SK-N-SH (cell line): ENCODE data around the gene HIPK2. TPM values are rescaled to one million over a fixed set of nuclear protein-coding genes. Genes with fewer than 3 reads are reported as not detected.

Source experiments
- CTCF ChIA-PET: fragments of 300-600, 350-600 bp; formaldehyde crosslinking; extraction: SDS; loops from one replicate; lab custom pipeline; 2021; lab: Yijun Ruan, JAX
- POLR2A ChIA-PET: fragments of 350-600 bp; sonication (Branson Sonifier 250); formaldehyde crosslinking; extraction: SDS; loops from one replicate; lab custom pipeline; 2020; ENCODE audit warnings: antibody characterized with exemption, inconsistent platforms; lab: Yijun Ruan, JAX
- DNase-seq: peaks from one replicate; pipeline ENCODE4 v3.0.0; 2012
- H2AFZ ChIP-seq: fragments of 200-600 bp; sonication (generic); 2 replicates; pipeline ENCODE4 v1.8.1; 2016; ENCODE audit warnings: antibody characterized with exemption, mild to moderate bottlenecking, low read depth
- H3F3A ChIP-seq: fragments of 200-600 bp; sonication (generic); replicated peaks from 2 replicates; pipeline ENCODE3; 2016; ENCODE audit warnings: antibody characterized with exemption, mild to moderate bottlenecking; ENCODE audit not compliant: insufficient read depth
- H3K27ac ChIP-seq, 2 experiments: fragments of 200-500 bp in 1 of 2; fragments of 200-600 bp in 1 of 2; sonication (Bioruptor generic) in 1 of 2; sonication (generic), shearing (Covaris generic) in 1 of 2; 2 replicates each; pipeline versions ENCODE4 v1.5.1 to v1.6.1; 2014 to 2016; ENCODE audit warnings: low read depth in 2 of 2, inconsistent platforms in 1 of 2, low read length in 1 of 2, mild to moderate bottlenecking in 1 of 2, mixed read lengths in 1 of 2
- H3K27me3 ChIP-seq: fragments of 200-600 bp; sonication (generic), shearing (Covaris generic); 2 replicates; pipeline ENCODE4 v1.6.1; 2016; ENCODE audit warnings: mixed run types; ENCODE audit not compliant: insufficient read depth
- H3K36me3 ChIP-seq, 2 experiments: fragments of 200-500 bp in 1 of 2; fragments of 200-600 bp in 1 of 2; sonication (Bioruptor generic) in 1 of 2; sonication (generic) in 1 of 2; replicated peaks in 1 of 2; 2 replicates each; pipeline versions ENCODE3 to v1.5.1; 2014 to 2016; ENCODE audit warnings: low read length in 1 of 2, mild to moderate bottlenecking in 1 of 2; ENCODE audit not compliant: insufficient read depth in 2 of 2, control insufficient read depth in 1 of 2
- H3K4me1 ChIP-seq, 2 experiments: fragments of 200-500 bp in 1 of 2; fragments of 200-600 bp in 1 of 2; sonication (Bioruptor generic) in 1 of 2; sonication (generic), shearing (Covaris generic) in 1 of 2; 2 replicates each; pipeline versions ENCODE4 v1.5.1 to v1.6.1; 2014 to 2016; ENCODE audit warnings: low read depth in 1 of 2, low read length in 1 of 2, mixed run types in 1 of 2; ENCODE audit not compliant: insufficient read depth in 2 of 2, control insufficient read depth in 1 of 2
- H3K4me2 ChIP-seq: fragments of 200-600 bp; sonication (generic), shearing (Covaris generic); 2 replicates; pipeline ENCODE4 v1.6.1; 2017; ENCODE audit warnings: mixed run types
- H3K4me3 ChIP-seq, 2 experiments: fragments of 200-500 bp in 1 of 2; fragments of 200-600 bp in 1 of 2; sonication (Bioruptor generic) in 1 of 2; sonication (generic), shearing (Covaris generic) in 1 of 2; 2 replicates each; pipeline versions ENCODE4 v1.5.1 to v1.8.1; 2014 to 2016; ENCODE audit warnings: low read depth in 2 of 2, inconsistent platforms in 1 of 2, low read length in 1 of 2, mild to moderate bottlenecking in 1 of 2, mixed read lengths in 1 of 2, moderate library complexity in 1 of 2
- H3K79me2 ChIP-seq: fragments of 200-600 bp; sonication (generic); 2 replicates; pipeline ENCODE4 v1.8.1; 2017; ENCODE audit warnings: mild to moderate bottlenecking; ENCODE audit not compliant: insufficient read depth
- H3K9ac ChIP-seq: fragments of 200-600 bp; sonication (generic); 2 replicates; pipeline ENCODE4 v1.6.1; 2017; ENCODE audit warnings: mixed run types
- H3K9me2 ChIP-seq: fragments of 200-600 bp; sonication (generic); 2 replicates; pipeline ENCODE4 v1.6.1; 2017; ENCODE audit warnings: mixed run types
- H3K9me3 ChIP-seq: fragments of 200-600 bp; sonication (generic); 2 replicates; pipeline ENCODE4 v1.6.1; 2017; ENCODE audit warnings: mixed run types, mild to moderate bottlenecking, moderate library complexity
- H4K20me1 ChIP-seq: fragments of 200-600 bp; sonication (generic); 2 replicates; pipeline ENCODE4 v1.6.1; 2017; ENCODE audit warnings: mild to moderate bottlenecking, mixed run types; ENCODE audit not compliant: insufficient read depth
- ELF1 ChIP-seq: IDR thresholded peaks from 2 replicates; pipeline ENCODE4 v1.4.0; 2012
- FOSL2 ChIP-seq: IDR thresholded peaks from 2 replicates; pipeline ENCODE4 v1.4.0; 2012; ENCODE audit warnings: low read depth, mild to moderate bottlenecking, moderate library complexity, borderline replicate concordance
- FOXJ3 ChIP-seq: sonication (generic); formaldehyde crosslinking; IDR thresholded peaks from 2 replicates; pipeline ENCODE4 v1.5.1; 2020; ENCODE audit warnings: mild to moderate bottlenecking, missing genetic modification reagents
- FOXM1 ChIP-seq: IDR thresholded peaks from 2 replicates; pipeline ENCODE4 v1.4.0; 2012; ENCODE audit warnings: low read depth, mild to moderate bottlenecking
- IRF3 ChIP-seq: fragments of 150-350 bp; IDR thresholded peaks from 2 replicates; pipeline ENCODE4 v1.6.1; 2016; ENCODE audit warnings: mild to moderate bottlenecking, low read depth, low read length
- MAX ChIP-seq: IDR thresholded peaks from 2 replicates; pipeline ENCODE4 v1.4.0; 2012; ENCODE audit warnings: low read depth
- MEF2A ChIP-seq: IDR thresholded peaks from 2 replicates; pipeline ENCODE4 v1.4.0; 2012; ENCODE audit warnings: low read depth, borderline replicate concordance
- MXI1 ChIP-seq: IDR thresholded peaks from 2 replicates; pipeline ENCODE4 v1.6.1; 2012; ENCODE audit warnings: mild to moderate bottlenecking, low read depth, low read length, improper control_type of control experiment
- NRF1 ChIP-seq: IDR thresholded peaks from 2 replicates; pipeline ENCODE4 v1.6.1; 2012; ENCODE audit warnings: low read depth, mild to moderate bottlenecking, low read length
- PBX3 ChIP-seq: IDR thresholded peaks from 2 replicates; pipeline ENCODE4; 2012
- RAD21 ChIP-seq: IDR thresholded peaks from 2 replicates; pipeline ENCODE4 v1.6.1; 2012; ENCODE audit warnings: mild to moderate bottlenecking, low read length
- RCOR1 ChIP-seq: fragments of 150-350 bp; IDR thresholded peaks from 2 replicates; pipeline ENCODE4 v1.6.1; 2017; ENCODE audit warnings: antibody characterized with exemption, low read length
- RXRA ChIP-seq: IDR thresholded peaks from 2 replicates; pipeline ENCODE4 v1.4.0; 2012; ENCODE audit warnings: low read depth, mild to moderate bottlenecking, borderline replicate concordance
- TAF1 ChIP-seq: IDR thresholded peaks from 2 replicates; pipeline ENCODE4 v1.6.1; 2012; ENCODE audit warnings: low read depth, mild to moderate bottlenecking, low read length, moderate library complexity, borderline replicate concordance
- TEAD4 ChIP-seq: IDR thresholded peaks from 2 replicates; pipeline ENCODE4 v1.4.0; 2012; ENCODE audit warnings: mild to moderate bottlenecking, borderline replicate concordance; ENCODE audit not compliant: insufficient read depth
- USF1 ChIP-seq: IDR thresholded peaks from 2 replicates; pipeline ENCODE4 v1.4.0; 2012; ENCODE audit warnings: low read depth, borderline replicate concordance
- USF2 ChIP-seq: fragments of 150-350 bp; IDR thresholded peaks from 2 replicates; pipeline ENCODE4 v1.6.1; 2017; ENCODE audit warnings: antibody characterized with exemption, low read length, low read depth, borderline replicate concordance
- YY1 ChIP-seq: IDR thresholded peaks from 2 replicates; pipeline ENCODE4 v1.4.0; 2012; ENCODE audit warnings: low read depth, mild to moderate bottlenecking
- WGBS: methylation state at CpG from one replicate; pipeline ENCODE4 v1.1.6; 2017; ENCODE audit warnings: low lambda C conversion rate; 5-methylcytosine and 5-hydroxymethylcytosine counted together
- polyA plus RNA-seq, 3 experiments: library from polyadenylated mRNA; depleted of rRNA; stranded (reverse); fragments of >200 nt; gene quantifications; 2 replicates each; pipeline ENCODE4 v1.2.3, GENCODE V29; 2012

Gene HIPK2
- polyA plus RNA-seq, 1 of the 3 experiments (the other 2 are of a cell fraction), result 14.2 TPM

- TF ChIP-seq MXI1 (no peak), RAD21 (no peak), USF1 (no peak), FOXM1 (no peak), FOSL2 (no peak), ELF1 (no peak), RXRA (no peak)
- Histone ChIP-seq H4K20me1 (peaks cover 59% of the 10 kb centered on the region), H3K9me3 (no peaks in the 10 kb centered on the region), H3F3A (no peaks in the 10 kb centered on the region), H3K9ac (no peak overlapping the region), H3K9me2 (no peaks in the 10 kb centered on the region), H3K4me2 (no peak overlapping the region), H3K36me3 (peaks cover 10 to 13% of the 10 kb centered on the region in 2 experiments), H2AFZ (no peak overlapping the region), H3K27ac (no peak overlapping the region), H3K27me3 (no peaks in the 10 kb centered on the region), H3K4me1 (no peaks in the 10 kb centered on the region; a peak in 1 of 4 replicates), H3K4me3 (no peak overlapping the region), H3K79me2 (peaks cover 60% of the 10 kb centered on the region)
- ChIA-PET CTCF (interaction anchor here (1.0 to 5.3 kb wide), 12 partner anchors 11 to 682 kb away, joined by 3 to 229 read pairs (median 15); no protein-coding TSS in a partner anchor), POLR2A (no interaction called here)
- DNase-seq, result no peak
- WGBS, result 89% methylated on average over 6 of the region's 6 CpGs
Measured at GRCh38 chr7:139643951-139644585, 133.7 kb downstream of the HIPK2 start.

- H3K27me3 ChIP-seq, result no peaks in the 10 kb centered on the region
- H3K9me3 ChIP-seq, result no peaks in the 10 kb centered on the region
- peaks cover 75% of the 10 kb centered on the region for H3K79me2 ChIP-seq
- DNase-seq, result no peak
- H3K4me3 ChIP-seq, result no peak overlapping the region
- no peaks in the 10 kb centered on the region for H3K4me1 ChIP-seq
- POLR2A ChIA-PET, result no interaction called here
- H4K20me1 ChIP-seq, result peaks cover 63% of the 10 kb centered on the region
- H3K9me2 ChIP-seq, result no peaks in the 10 kb centered on the region
- CTCF ChIA-PET, result interaction anchor here (0.8 to 4.2 kb wide), 7 partner anchors 9 to 361 kb away, joined by 3 to 26 read pairs (median 6); no protein-coding TSS in a partner anchor
- H3K36me3 ChIP-seq, result peaks cover 10 to 13% of the 10 kb centered on the region in 2 experiments
- no peak overlapping the region for H3K9ac ChIP-seq
- H3K27ac ChIP-seq, result no peak overlapping the region
- 86% methylated on average over 4 of the region's 4 CpGs for WGBS
- H3F3A ChIP-seq, result no peaks in the 10 kb centered on the region
- no peak overlapping the region for H2AFZ ChIP-seq
- no peak for TF ChIP-seq FOXJ3 (CRISPR knock-in tag)
- TF ChIP-seq YY1, result no peak
- TF ChIP-seq USF1, result no peak
- TF ChIP-seq MAX, result no peak
- no peak for TF ChIP-seq PBX3
- TF ChIP-seq TAF1, result no peak
- no peak for TF ChIP-seq USF2
- no peak for TF ChIP-seq TEAD4
- no peak for TF ChIP-seq IRF3
- TF ChIP-seq NRF1, result no peak
- no peak for TF ChIP-seq RCOR1
- no peak for TF ChIP-seq MXI1
- no peak for TF ChIP-seq MEF2A
- H3K4me2 ChIP-seq, result no peak overlapping the region
Measured at GRCh38 chr7:139642283-139642682, 135.5 kb downstream of the HIPK2 start.
